Measurements from ENCODE around the gene DNAJC7.
"Not testable (repeated sequence)": the region's sequence is repeated elsewhere in the genome, so short reads cannot be mapped to it uniquely, and the experiment has no call there.

The DNAJC7 gene

DNA sequence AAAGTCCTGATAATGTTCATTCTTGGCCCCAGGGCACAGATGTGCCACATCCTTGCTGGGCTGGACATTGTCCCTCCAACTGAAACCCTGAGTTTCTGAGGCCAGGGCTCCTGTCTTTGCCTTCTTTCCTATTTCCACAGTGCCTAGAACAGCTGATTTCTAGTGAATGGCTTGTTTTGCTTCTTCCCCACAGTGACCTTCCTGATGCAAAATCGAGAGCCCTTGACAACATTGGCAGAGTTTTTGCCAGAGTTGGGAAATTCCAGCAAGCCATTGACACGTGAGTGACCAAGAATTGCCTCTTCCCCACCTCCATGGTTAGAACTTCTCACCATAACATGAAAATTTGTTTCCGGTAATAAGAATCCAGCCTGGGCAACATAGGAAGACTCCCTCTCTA is 72.3 kb downstream of the DNAJC7 start:
- no peak for FAIRE-seq

DNA sequence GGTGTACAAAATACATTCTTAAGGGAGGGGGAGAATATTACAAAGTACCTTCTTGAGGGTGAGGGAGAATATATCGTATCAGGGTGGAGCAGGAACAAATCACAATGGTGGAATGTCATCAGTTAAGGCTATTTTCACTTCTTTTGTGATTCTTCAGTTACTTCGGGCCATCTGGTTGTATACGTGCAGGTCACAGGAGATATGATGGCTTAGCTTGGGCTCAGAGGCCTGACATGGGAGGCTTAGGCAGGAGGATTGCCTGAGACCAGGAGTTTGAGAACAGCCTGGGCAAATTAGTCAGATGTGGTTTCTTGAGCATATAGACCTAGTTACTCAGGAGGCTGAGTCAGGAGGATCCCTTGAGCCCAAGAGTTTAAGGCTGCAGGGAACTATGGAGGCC is 73.7 kb downstream of the DNAJC7 start:
- no peak for FAIRE-seq

DNA sequence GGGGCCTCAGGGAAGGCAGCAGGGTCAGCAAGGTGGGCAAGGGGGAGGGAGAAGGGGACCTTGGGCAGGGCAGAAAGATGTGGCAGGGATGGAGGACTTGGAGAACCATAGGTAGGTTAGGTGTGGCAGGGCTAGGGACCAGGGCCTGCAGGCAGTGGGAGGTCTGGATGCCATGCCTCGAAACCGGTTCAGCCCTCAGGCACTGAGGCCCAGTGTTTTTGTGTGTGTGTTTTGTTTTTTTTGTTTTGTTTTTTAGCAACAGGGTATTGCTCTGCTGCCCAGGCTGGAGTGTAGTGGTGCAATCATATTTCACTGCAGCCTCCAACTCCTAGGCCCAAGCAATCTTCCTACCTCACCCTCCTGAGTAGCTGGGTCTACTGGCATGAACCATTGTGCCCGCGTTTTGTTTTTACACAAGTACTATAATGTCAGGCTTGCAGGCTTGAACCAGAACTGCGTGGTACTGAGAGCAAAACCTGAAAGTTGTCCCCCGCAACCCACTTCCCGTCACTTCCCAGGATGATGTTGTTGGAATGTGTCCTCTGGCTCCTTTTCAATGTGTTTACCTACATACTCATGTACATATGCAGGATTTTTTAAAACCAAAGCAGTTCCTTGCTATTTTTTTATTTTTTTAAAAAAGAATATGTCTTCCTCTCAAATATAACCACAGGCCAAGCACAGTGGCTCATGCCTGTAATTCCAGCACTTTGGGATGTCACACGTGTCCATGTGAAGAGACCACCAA is 74.4 kb downstream of the DNAJC7 start:
- FAIRE-seq = no peak

DNA sequence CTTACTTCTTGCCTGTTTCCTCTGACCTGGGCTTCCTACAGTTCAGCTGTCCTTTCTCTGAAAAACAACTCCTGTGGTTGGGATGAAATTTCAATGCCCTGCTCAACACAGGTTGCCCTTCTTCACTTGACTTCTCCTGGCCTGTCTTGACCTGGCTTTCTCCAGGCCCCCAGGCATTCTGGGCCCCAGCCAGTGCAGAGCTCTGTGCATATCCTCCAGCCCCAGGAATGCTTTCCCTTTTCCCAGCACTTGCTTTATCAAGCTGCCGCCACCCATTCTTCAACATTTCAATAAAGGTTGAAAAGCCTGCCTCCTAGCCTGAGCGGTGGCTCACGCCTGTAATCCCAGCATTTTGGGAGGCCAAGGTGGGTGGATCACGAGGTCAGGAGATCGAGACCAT is 76.1 kb downstream of the DNAJC7 start:
- FAIRE-seq = no peak

DNA sequence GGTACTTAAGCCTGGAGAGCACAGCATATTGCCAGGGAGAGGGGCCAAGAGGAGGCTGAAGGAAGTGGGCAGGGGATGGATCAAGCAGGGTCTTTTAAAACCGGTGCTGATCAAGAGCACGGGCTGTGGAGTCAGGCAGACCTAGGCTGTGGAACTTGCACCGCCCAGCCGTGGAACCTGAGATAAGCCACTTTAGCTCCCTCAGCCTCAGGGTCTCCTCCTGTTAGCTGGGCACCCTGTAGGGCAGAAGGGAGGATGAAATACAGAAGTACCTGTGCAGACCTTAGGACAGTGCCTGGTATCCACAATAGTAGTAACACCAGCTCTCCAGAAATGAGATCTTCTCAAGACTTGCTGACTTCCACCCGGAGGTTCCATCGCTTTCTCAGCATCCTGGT is 77.5 kb downstream of the DNAJC7 start:
- FAIRE-seq = no peak

DNA sequence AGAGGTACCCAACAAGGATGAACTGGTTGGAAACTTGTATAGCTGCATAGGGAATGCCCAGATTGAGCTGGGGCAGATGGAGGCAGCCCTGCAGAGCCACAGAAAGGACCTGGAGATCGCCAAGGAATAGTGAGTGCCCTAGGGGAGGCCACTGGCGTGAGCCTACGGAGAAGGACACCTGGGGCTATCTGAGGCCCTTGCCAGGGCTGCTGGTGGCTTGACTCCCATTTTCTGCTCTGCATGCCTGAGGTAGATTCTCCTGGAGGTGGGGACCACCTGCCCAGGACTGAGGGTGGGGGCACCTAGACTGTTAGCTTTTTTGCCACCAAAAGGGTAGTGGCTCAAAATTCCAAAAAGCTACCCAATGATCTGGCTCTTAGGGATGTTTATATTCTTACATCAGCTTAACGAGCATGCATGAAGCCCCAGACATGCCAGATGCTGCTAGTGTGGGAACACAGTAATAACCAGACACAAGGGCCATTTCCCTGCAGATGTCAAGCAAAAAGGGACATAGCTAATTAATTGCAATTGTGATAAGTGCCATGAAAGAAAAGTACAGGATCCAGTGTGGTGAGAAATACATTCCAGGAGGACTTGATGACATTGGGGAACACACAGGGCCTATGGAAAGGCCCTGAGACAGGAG is 78.1 kb downstream of the DNAJC7 start:
- FAIRE-seq = no peak

DNA sequence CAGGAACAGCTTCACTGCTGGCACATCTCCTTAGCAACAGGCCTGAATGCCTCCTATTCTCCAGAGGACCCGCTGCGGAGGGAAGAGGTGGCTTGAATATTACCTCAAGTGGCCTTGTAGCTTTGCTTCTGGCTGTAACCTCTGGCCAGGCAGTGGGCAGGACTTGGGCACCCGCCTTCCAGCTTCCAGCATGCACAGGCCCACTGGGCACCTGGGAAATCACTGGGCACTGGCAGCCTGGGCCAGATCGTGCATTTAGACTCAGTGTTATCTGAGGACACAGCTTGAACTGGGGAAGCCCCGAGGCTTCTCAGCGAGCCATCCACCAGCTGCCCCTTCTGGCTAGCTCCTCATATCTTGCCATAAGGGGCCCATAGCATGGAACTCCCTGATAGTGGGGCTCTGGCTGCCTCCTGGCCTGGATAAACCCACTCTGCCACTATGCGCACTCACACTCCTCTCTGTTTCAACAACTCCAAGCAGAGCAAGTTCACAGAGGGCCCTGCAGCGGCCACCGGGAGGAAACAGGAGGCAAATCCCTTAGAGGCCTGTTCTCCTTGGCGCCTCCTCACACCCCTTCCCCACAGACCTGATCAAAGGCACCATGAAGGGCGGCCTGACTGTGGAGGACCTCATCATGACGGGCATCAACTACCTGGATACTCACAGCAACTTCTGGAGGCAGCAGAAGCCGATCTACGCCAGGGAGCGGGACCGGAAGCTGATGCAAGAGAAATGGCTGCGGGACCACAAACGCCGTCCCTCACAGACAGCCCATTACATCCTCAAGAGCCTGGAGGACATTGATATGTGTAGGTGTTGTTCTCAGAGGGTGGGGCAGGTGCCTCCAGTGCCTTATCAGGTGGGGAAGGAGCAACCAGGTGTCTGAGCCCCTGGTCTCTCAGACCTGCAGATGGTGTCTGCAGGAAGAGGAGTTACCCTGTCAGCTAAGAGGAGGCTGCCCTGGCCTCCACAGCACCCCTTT is 79.0 kb downstream of the DNAJC7 start:
- no peak for FAIRE-seq

DNA sequence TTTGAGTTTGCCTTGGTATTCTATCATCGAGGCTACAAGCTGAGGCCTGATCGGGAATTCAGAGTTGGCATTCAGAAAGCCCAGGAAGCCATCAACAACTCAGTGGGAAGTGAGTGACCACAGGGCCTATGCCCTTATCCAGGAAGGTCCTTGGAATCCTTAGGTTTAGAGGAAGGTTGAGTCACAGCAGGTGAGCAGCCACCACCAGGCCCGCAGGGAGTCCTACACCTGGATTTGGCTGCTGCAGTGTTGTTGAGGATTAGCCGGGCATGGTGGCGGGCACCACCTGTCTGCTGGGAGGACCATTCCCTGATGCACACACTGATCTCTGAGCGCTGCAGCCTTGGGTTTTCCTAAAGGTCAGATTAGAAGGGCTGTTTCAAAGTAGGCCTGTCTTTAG is 81.6 kb downstream of the DNAJC7 start:
- no peak for FAIRE-seq

DNA sequence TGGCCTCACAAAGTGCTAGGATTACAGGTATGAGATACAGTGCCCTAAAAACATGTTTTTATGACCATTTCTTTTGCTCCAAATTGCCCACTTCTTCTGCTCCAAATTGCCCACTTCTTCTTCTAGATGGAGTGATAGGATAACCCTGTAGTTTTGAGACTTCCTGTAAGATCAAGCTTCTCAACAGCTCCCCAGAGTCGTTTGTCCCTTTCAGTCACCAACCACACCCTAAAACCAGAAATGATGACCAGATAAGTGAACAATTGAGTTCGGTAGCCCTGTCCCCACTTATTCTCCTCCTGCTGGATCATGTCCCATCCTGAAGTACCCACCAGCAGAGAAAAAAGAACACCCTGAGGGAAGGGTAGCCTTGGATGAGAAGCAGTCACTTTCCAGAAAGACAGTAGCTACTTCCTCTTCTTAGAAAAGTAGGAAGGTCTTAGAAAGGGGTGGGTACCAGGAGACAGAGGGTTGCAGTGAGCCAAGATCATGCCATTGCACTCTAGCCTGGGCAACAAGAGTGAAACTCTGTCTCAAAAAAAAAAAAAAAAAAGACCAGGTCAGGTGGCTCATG is 84.3 kb downstream of the DNAJC7 start:
- FAIRE-seq = no peak

DNA sequence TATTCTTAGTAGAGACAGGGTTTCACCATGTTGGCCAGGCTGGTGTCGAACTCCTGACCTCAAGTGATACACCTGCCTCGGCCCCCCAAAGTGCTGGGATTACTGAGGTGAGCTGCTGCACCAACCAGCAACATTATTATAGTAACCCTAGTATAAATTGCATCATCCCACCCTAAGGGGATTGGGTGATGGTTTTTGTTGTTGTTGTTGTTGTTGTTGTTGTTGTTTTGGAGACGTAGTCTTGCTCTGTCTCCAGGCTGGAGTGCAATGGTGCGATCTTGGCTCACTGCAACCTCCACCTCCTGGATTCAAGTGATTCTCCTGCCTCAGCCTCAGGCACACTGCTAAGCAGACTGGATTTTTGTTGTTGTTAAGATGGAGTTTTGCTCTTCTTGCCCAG is 85.5 kb downstream of the DNAJC7 start:
- FAIRE-seq = not testable (repeated sequence)

DNA sequence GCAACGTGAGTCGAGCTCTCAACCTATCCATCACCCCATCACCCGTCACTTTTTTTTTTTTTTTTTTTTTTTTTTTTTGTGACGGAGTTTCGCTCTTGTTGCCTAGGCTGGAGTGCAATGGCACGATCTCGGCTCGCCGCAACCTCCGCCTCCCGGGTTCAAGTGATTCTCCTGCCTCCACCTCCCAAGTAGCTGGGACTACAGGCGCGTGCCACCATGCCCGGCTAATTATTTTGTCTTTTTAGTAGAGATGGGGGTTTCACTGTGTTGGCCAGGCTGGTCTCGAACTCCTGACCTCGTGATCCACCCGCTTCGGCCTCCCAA is 86.4 kb downstream of the DNAJC7 start:
- not testable (repeated sequence) for FAIRE-seq

DNA sequence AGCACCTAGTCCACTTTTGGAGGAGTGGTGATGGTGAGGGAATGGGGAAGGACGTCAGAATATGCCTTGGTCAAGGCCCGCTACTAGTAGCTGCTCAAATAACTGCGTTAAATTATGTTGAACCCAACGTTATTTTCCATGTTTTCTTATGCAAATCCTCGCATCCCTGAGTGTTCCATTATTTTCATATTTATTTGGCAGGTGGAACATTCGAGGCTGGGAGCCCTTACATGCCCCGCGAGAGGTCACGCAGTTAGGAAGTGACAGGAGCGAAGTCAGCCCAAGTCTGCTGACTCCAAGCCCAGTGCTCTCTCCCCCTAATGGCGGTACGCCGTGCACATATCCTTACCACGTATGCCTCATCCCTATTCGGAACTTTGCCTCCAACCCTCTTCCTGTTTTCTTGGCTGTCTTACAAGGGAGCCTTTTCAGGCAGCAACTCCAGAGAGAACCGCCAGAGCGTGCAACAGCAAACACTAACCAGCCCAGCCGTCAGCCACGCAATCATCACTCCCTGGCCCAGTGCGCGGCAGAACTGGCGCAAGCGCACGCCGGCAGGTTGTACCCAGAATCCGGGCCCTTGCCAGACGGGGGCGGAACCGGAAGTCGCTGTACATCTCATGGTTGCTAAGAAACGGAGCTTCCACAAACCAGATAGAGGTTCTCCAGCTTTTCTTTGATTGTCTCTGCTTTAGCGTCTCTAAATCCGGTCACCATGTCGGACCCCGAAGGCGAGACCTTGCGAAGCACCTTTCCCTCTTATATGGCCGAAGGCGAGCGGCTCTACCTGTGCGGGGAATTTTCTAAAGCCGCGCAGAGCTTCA is 87.0 kb downstream of the DNAJC7 start, which contains the start of gene ODAD4:
Gene ODAD4 (plus strand): TSS at position 609 of the 824 bp plus-strand sequence. CDS start 107 bp downstream, at position 716.
- FAIRE-seq = peak; percentile 71

DNA sequence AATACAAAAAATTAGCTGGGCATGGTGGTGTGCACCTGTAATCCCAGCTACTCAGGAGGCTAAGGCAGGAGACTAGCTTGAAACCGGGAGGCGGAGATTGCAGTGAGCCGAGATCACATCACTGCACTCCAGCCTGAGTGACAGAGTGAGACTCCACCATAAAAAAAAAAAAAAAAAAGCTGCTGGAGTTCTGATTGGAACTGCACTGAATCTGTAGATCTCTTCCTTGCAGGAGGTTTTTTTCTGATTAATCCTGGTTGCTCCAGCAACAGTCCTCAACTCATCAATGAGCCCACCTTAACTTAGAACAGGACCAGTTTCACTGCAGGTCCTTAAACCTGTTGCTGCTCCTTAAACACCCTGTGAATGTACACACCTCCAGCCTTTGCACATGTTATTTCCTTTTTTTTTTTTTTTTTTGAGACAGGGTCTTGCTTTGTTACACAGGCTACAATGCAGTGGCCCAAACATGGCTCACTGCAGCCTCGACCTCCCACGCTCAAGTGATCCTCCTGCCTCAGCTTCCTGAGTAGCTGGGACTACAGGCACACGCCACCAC is 88.5 kb downstream of the DNAJC7 start:
- no peak for FAIRE-seq
